ENCODE data around the gene UFD1.

The UFD1 gene

GRCh38 chr22:19463491-19464469 lies 15.2 kb downstream of the UFD1 start:
- H3K4me1 Mint-ChIP-seq, result peaks cover 14% of the 10 kb centered on the region
- H3K9me3 Mint-ChIP-seq, result no peaks in the 10 kb centered on the region
- peaks cover 46% of the 10 kb centered on the region for H3K36me3 Mint-ChIP-seq
- DNase-seq, result no peak
- H3K27me3 Mint-ChIP-seq, result no peaks in the 10 kb centered on the region
- CTCF ChIA-PET, result interaction anchor here (0.9 to 2.2 kb wide), 2 partner anchors 14 kb away, joined by 4 to 8 read pairs; partner anchors contain the start of gene UFD1
- H3K27ac Mint-ChIP-seq, result peak overlapping the region; percentile 67
- H3K4me3 Mint-ChIP-seq, result no peak overlapping the region

GRCh38 chr22:19463008-19463407 lies 16.0 kb downstream of the UFD1 start:
- H3K27ac Mint-ChIP-seq, result no peak overlapping the region
- H3K9me3 Mint-ChIP-seq, result no peaks in the 10 kb centered on the region
- peaks cover 39% of the 10 kb centered on the region for H3K36me3 Mint-ChIP-seq
- no peak for DNase-seq
- no peak overlapping the region for H3K4me3 Mint-ChIP-seq
- H3K4me1 Mint-ChIP-seq, result peaks cover 14% of the 10 kb centered on the region
- H3K27me3 Mint-ChIP-seq, result no peaks in the 10 kb centered on the region
- CTCF ChIA-PET, result interaction anchor here (0.9 kb wide), 1 partner anchor 14 kb away, joined by 4 read pairs; no protein-coding TSS in a partner anchor

GRCh38 chr22:19461506-19461905 lies 17.5 kb downstream of the UFD1 start:
- no peak for DNase-seq
- Mint-ChIP-seq H3K4me3 (no peak overlapping the region), H3K27ac (no peak overlapping the region), H3K36me3 (peaks cover 32% of the 10 kb centered on the region), H3K27me3 (no peaks in the 10 kb centered on the region), H3K4me1 (peaks cover 14% of the 10 kb centered on the region), H3K9me3 (no peaks in the 10 kb centered on the region)
- CTCF ChIA-PET, result no interaction called here

- H3K27ac Mint-ChIP-seq, result no peak overlapping the region
- no peaks in the 10 kb centered on the region for H3K27me3 Mint-ChIP-seq
- peaks cover 36% of the 10 kb centered on the region for H3K36me3 Mint-ChIP-seq
- DNase-seq, result no peak
- H3K4me3 Mint-ChIP-seq, result no peak overlapping the region
- peaks cover 8% of the 10 kb centered on the region for H3K4me1 Mint-ChIP-seq
- CTCF ChIA-PET, result no interaction called here
- no peaks in the 10 kb centered on the region for H3K9me3 Mint-ChIP-seq
Observed at GRCh38 chr22:19460036-19460435, 19.0 kb downstream of the UFD1 start.

GRCh38 chr22:19457828-19458428 lies 21.1 kb downstream of the UFD1 start:
- DNase-seq, result no peak
- H3K9me3 Mint-ChIP-seq, result no peaks in the 10 kb centered on the region
- H3K36me3 Mint-ChIP-seq, result peaks cover 47% of the 10 kb centered on the region
- H3K27me3 Mint-ChIP-seq, result no peaks in the 10 kb centered on the region
- CTCF ChIA-PET, result no interaction called here
- H3K27ac Mint-ChIP-seq, result no peak overlapping the region
- no peak overlapping the region for H3K4me3 Mint-ChIP-seq
- no peaks in the 10 kb centered on the region for H3K4me1 Mint-ChIP-seq

- DNase-seq, result no peak
- Mint-ChIP-seq H3K27ac (no peak overlapping the region), H3K27me3 (no peaks in the 10 kb centered on the region), H3K4me3 (no peak overlapping the region), H3K4me1 (no peaks in the 10 kb centered on the region), H3K9me3 (no peaks in the 10 kb centered on the region), H3K36me3 (peaks cover 55% of the 10 kb centered on the region)
- CTCF ChIA-PET, result no interaction called here
Observed at GRCh38 chr22:19456541-19456940, 22.5 kb downstream of the UFD1 start.

GRCh38 chr22:19455585-19456370 lies 23.2 kb downstream of the UFD1 start:
- no peak overlapping the region for H3K27ac Mint-ChIP-seq
- CTCF ChIA-PET, result no interaction called here
- H3K4me3 Mint-ChIP-seq, result no peak overlapping the region
- H3K4me1 Mint-ChIP-seq, result no peaks in the 10 kb centered on the region
- DNase-seq, result no peak
- no peaks in the 10 kb centered on the region for H3K9me3 Mint-ChIP-seq
- H3K36me3 Mint-ChIP-seq, result peaks cover 54% of the 10 kb centered on the region
- H3K27me3 Mint-ChIP-seq, result no peaks in the 10 kb centered on the region

GRCh38 chr22:19455033-19455432 lies 24.0 kb downstream of the UFD1 start:
- Mint-ChIP-seq H3K4me1 (no peaks in the 10 kb centered on the region), H3K9me3 (no peaks in the 10 kb centered on the region), H3K27me3 (no peaks in the 10 kb centered on the region), H3K4me3 (no peak overlapping the region), H3K27ac (no peak overlapping the region), H3K36me3 (peaks cover 56% of the 10 kb centered on the region)
- CTCF ChIA-PET, result no interaction called here
- DNase-seq, result no peak

- Mint-ChIP-seq H3K27ac (no peak overlapping the region), H3K27me3 (no peaks in the 10 kb centered on the region), H3K4me1 (peaks cover 6% of the 10 kb centered on the region), H3K9me3 (no peaks in the 10 kb centered on the region), H3K36me3 (peaks cover 56% of the 10 kb centered on the region), H3K4me3 (no peak overlapping the region)
- no peak for DNase-seq
- CTCF ChIA-PET, result interaction anchor here (0.7 kb wide), 1 partner anchor 10 kb away, joined by 3 read pairs; no protein-coding TSS in a partner anchor
Observed at GRCh38 chr22:19454156-19454555, 24.8 kb downstream of the UFD1 start.

GRCh38 chr22:19453718-19454117 lies 25.3 kb downstream of the UFD1 start:
- no peaks in the 10 kb centered on the region for H3K9me3 Mint-ChIP-seq
- H3K36me3 Mint-ChIP-seq, result peaks cover 56% of the 10 kb centered on the region
- no peaks in the 10 kb centered on the region for H3K27me3 Mint-ChIP-seq
- DNase-seq, result no peak
- no peak overlapping the region for H3K27ac Mint-ChIP-seq
- CTCF ChIA-PET, result interaction anchor here (0.7 kb wide), 1 partner anchor 10 kb away, joined by 3 read pairs; no protein-coding TSS in a partner anchor
- no peak overlapping the region for H3K4me3 Mint-ChIP-seq
- H3K4me1 Mint-ChIP-seq, result peaks cover 11% of the 10 kb centered on the region

- H3K4me1 Mint-ChIP-seq, result peaks cover 24% of the 10 kb centered on the region
- no peak overlapping the region for H3K27ac Mint-ChIP-seq
- H3K9me3 Mint-ChIP-seq, result no peaks in the 10 kb centered on the region
- no peaks in the 10 kb centered on the region for H3K27me3 Mint-ChIP-seq
- peaks cover 59% of the 10 kb centered on the region for H3K36me3 Mint-ChIP-seq
- CTCF ChIA-PET, result interaction anchor here (1.4 kb wide), 1 partner anchor 18 kb away, joined by 4 read pairs; no protein-coding TSS in a partner anchor
- H3K4me3 Mint-ChIP-seq, result no peak overlapping the region
- DNase-seq, result no peak
Observed at GRCh38 chr22:19451570-19451969, 27.4 kb downstream of the UFD1 start.

GRCh38 chr22:19450363-19451175 lies 28.4 kb downstream of the UFD1 start:
- CTCF ChIA-PET, result interaction anchor here (1.4 kb wide), 1 partner anchor 19 kb away, joined by 4 read pairs; no protein-coding TSS in a partner anchor
- H3K4me3 Mint-ChIP-seq, result no peak overlapping the region
- no peaks in the 10 kb centered on the region for H3K27me3 Mint-ChIP-seq
- H3K36me3 Mint-ChIP-seq, result peaks cover 54% of the 10 kb centered on the region
- no peak for DNase-seq
- H3K4me1 Mint-ChIP-seq, result peaks cover 31% of the 10 kb centered on the region
- H3K27ac Mint-ChIP-seq, result no peak overlapping the region
- no peaks in the 10 kb centered on the region for H3K9me3 Mint-ChIP-seq

GRCh38 chr22:19449422-19449767 lies 29.6 kb downstream of the UFD1 start:
- Mint-ChIP-seq H3K27me3 (no peaks in the 10 kb centered on the region), H3K9me3 (no peaks in the 10 kb centered on the region), H3K27ac (peak overlapping the region; percentile 60), H3K4me1 (peaks cover 41% of the 10 kb centered on the region), H3K4me3 (no peak overlapping the region), H3K36me3 (peaks cover 51% of the 10 kb centered on the region)
- CTCF ChIA-PET, result no interaction called here
- DNase-seq, result no peak

All from activated naive CD4-positive, alpha-beta T cell treated with anti-CD3 and anti-CD28 coated beads, Interleukin-2, amount 10 ng/mL, durations not matched to agents 7 days and 5 days (primary cell).